NCI-H526 (cell line): Measurements from ENCODE around the gene IQCE.
"Not testable (repeated sequence)": the region's sequence is repeated elsewhere in the genome, so short reads cannot be mapped to it uniquely, and the experiment has no call there.

Experiments
- DNase-seq, 2 experiments: peaks; one replicate each; lab custom pipeline; 2025; lab: John Stamatoyannopoulos, UW

The IQCE gene

GRCh38 chr7:2532199-2532772 is 26.5 kb upstream of the IQCE start:
- not testable (repeated sequence) for DNase-seq

DNA sequence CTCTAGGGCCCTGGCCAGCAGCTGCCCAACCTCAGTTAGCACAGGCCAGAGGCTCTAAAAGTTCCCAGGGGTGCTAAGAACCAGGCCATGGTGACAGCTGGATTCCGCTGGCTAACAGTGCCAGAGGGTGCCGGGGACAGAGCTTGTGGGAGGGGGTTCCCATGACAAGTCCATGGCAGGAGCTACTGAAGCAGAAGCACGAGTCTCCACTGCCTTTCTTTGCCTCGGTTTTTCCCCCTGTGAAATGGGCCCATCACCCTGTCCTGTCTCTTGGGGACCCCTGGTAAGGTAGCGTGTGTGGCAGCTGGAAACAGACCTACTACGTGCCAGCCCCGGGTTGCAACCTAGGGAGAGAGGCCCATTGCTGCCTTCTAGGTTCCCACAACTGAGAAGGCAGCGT is 26.0 kb upstream of the IQCE start:
- DNase-seq: not testable (repeated sequence)

GRCh38 chr7:2533566-2533965 is 25.2 kb upstream of the IQCE start:
- not testable (repeated sequence) for DNase-seq

GRCh38 chr7:2534214-2534613 is 24.6 kb upstream of the IQCE start:
- not testable (repeated sequence) for DNase-seq

- DNase-seq: not testable (repeated sequence)
These were observed 22.7 kb upstream of the IQCE start for GRCh38 chr7:2535872-2536627.

DNA sequence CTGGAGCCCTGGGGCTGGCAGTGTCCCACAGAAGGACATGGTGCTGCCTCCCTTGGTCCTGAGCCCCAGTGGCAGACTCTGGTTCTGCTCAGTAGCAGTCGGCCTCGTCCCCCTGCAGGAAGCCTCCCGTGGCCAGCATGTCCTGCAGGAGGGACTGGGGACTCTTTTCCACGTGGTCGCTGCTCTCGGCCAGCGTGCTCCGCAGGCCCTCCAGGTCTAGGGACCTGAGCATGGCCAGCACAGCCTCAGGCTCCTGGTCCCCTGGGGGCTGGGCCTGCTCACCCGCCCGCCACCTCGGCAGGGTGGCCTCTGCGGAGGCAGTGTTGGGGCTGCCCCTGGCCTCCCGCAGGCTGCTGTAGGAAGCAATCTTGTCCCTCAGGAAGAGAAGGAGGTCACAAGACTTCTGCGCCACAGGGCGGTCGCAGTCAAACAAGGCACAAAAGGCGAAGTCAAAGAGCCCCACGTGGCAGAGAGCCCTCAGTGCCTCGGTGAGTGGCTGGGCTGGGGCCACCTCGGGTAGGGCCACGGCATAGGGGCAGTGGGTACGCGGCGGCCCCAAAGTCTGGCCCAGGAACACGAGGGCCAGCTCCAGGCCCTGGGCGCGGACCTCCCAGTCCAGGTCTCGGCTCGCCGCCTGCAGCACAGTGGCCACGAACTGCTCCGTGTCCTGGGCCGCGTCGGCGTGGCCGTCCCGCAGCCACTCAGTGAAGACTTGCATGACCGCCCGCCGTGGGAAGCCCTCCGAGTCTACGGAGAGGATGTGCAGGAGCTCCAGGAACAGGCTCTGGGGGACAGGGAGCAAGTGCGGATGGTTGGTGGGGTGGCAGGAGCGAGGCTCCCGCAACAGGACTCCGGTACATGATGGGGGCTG is 20.6 kb upstream of the IQCE start:
- DNase-seq: no peak

DNA sequence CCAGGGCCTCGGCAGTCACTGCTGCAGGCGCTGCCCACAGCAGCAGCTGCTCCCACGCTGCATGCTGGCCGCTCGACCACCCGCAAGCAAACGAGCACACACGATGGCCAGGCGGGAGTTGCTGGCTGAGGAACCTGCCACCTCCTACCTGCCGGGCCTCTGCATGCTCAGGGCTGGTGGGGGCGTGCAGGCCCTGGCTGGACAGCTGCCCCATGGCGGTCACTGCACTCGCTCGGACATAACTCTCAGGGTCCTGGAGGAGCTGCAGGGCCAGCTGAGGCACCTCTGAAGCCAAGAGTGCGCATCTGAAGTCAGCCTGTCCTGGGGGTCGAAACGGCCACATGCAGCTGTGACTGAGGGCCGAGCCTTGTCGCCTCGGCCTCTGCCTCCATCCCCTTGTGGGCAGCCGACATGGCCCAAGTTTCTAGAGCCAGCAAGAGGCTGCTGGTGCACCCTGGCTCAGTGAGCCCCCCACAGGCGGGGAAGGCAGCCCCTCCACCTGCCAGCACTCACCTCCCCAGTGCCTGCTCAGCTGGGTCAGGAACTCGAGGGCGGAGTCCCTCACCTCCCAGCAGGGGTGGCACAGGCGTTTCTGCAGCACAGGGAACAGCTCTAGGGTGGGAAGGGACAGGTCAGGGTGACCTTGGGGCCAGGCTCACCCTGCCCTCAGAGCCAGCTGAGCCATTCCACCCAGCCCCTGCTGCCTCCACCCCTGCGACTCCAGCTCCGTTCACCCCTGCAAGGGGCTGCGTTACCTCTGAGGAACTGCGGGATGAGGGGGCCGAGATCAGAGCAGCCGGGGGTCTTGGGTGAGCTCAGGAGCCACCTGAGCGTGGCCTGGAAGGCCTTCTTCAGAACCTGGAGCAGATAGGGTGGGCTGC is 19.5 kb upstream of the IQCE start:
- DNase-seq: no peak

DNA sequence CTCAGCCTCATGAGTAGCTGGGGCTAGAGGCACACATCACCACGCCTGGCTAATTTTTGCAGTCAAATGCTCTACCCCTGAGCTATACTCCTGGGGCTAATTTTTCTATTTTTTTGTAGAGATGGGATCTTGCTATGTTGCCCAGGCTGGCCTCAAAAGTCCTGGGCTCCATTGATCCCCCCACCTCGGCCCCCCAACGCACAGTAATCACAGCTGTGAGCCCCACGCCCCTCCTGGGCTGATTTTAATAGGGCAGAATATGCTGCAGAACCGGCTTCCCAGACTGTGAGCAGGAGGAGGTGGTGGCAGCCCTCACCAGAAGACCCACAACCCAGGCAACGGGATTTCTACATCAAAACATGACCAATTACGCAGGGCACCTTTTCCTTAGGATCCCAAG is 18.6 kb upstream of the IQCE start:
- DNase-seq: no peak

DNA sequence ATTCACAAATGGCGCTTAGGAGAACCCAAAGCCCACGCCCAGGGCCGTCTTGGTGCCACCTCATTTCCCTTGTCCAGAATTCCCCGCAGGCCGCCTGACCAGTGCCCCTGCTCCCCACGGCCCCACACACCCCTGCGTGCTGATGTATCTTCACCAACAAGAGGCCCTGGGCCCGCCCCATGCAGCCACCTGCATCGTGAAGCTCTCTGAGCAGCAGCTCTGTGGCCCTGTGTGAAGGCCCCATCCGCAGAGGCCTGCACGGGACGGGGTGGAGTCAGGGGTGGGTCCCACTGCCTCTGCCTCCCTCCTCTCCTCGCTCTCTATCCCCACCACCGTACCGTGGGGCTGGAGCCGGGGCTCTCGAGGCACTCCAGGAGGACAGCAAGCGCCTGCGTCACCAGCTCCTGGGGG is 18.1 kb upstream of the IQCE start:
- no peak for DNase-seq

- no peak for DNase-seq
These were observed 17.3 kb upstream of the IQCE start for GRCh38 chr7:2541291-2542010.

GRCh38 chr7:2542011-2542915 is 16.5 kb upstream of the IQCE start:
- no peak for DNase-seq

DNA sequence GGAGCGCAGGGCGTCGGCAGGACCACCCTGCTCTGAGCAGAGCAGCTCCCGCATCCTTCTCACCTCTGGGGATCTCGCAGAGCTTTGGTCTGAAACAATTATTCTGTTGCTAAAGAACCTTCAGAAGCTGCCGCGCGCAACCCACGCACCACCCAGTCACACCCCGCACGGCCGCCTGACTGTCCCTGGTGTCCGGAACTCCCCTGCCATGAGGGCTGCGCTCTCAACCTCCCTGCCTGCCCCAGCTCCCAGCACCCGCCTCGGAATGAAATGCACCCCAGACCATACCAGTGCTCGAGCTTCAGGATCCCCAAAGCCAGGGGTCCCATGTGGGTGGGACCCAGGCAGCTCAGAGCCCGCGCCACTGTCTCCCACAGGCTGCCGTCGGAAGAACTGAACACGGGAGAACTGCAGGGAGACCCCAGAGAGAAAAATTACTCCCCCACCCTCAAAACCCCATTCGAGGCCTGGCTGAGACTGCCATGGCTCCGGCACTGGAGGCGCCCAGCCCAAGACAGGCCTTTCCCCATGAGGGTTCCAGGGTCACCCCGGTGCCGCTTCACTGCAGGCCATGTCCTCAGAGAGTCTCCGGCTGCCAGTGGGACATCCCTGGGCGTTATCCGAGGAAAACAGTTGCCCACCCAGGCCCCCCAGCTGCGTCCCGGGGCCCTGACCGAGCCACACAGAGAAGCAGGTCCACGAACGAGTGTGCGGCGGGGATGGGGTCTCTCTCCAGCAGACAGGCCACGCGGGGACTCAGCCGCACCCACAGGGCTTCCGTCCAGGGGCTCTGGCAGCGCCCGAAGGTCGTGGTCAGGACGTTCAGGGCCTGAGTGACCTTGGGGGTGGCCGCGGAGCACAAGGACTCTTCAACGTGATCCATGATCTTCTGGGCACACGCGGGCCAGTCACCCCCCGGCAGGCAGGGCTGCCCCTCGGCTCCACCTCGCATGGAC is 15.6 kb upstream of the IQCE start:
- DNase-seq: no peak

DNA sequence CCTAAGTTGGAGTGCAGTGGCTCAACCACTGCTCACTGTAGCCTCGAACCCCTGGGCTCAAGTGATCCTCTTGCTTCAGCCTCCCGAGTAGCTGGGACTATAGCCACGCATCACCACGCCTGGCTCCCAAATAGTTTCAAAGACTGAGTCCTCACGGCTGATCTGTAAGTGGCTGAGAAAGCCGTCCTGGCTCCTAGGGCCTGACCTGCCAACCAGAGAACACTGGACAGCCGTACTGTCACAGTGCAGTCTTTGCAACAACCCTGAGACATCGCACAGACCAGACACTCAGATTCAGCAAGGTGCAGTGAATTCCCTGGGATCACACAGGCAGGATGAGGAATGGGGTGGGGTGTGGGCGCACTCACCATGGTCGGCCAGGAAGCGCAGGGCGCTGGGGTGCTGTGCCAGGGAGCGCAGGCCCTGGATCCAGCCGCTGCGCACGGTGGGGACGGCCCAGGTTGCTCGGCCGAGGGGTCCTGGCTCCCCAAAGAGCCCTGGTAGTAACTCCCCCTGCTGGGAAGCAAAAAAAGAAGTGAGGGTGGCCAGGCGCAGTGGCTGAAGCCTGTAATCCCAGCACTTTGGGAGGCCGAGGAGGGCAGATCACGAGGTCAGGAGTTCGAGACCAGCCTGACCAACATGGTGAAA is 14.1 kb upstream of the IQCE start:
- no peak for DNase-seq

- no peak for DNase-seq
These were observed 12.9 kb upstream of the IQCE start for GRCh38 chr7:2545746-2546425.

GRCh38 chr7:2546776-2547586 is 11.8 kb upstream of the IQCE start:
- no peak for DNase-seq

GRCh38 chr7:2551418-2551817 is 7.4 kb upstream of the IQCE start:
- DNase-seq: no peak

DNA sequence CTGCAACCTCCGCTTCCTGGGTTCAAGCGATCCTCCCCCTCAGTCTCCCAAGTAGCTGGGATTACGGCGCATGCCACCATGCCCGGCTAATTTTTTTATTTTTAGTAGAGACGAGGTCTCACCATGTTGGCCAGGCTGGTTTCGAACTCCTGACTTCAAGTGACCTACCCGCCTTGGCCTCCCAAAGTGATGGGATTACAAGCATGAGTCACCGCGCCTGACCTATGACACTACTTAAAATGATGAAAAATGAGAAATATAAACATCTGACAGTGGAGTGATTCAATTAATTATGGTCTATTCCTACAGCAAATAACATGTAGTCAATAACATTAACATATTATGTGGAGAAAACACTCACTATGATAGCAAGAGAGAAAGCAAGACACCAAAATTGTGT is 5.7 kb upstream of the IQCE start:
- no peak for DNase-seq
